Lower leg skin (tissue), 4 donors: ENCODE data around the gene PILRA. TPM values are rescaled to one million over a fixed set of nuclear protein-coding genes. Genes with fewer than 3 reads are reported as not detected.
"Not testable (repeated sequence)": the region's sequence is repeated elsewhere in the genome, so short reads cannot be mapped to it uniquely, and the experiment has no call there.

ENCODE experiments used
- DNase-seq, 2 donors: peaks; one replicate each; pipeline ENCODE4 v3.0.0-alpha.2; 2019; ENCODE audit warnings: low spot score in 2 of 2
- H3K4me3 ChIP-seq: fragments of 200-600 bp; sonication (generic); 2 replicates; pipeline ENCODE4 v1.5.1; 2017; ENCODE audit warnings: mild to moderate bottlenecking, low read depth; ENCODE audit not compliant: poor library complexity, severe bottlenecking
- CTCF ChIP-seq, 3 donors: fragments of 450-650 bp; IDR thresholded peaks; one replicate each; pipeline ENCODE4 v1.5.1; 2016; ENCODE audit warnings: antibody characterized with exemption in 3 of 3, mild to moderate bottlenecking in 3 of 3, moderate library complexity in 2 of 3
- POLR2A ChIP-seq, 2 donors: fragments of 450-650 bp; IDR thresholded peaks; one replicate each; pipeline ENCODE4 v1.6.1; 2016 to 2017; ENCODE audit warnings: antibody characterized with exemption in 2 of 2, mild to moderate bottlenecking in 1 of 2, moderate library complexity in 1 of 2
- WGBS, 2 donors: methylation state at CpG; one replicate each; pipeline ENCODE4 v1.1.5; 2018; 5-methylcytosine and 5-hydroxymethylcytosine counted together
- intact Hi-C: fragments of 100-400 bp; cut with DNase I; formaldehyde crosslinking; loops from one replicate; pipeline ENCODE4 v1.15.0; 2023; ENCODE audit warnings: low total_unique reads
- total RNA-seq, 4 donors: library from RNA; depleted of rRNA; stranded (reverse); fragments of >200 nt; gene quantifications; one replicate each; pipeline ENCODE4 v1.1.0, GENCODE V29; 2016

The PILRA gene
- total RNA-seq, 4 donors from 2014 or later = 2.2 to 4.6 (median 3.4) TPM

- intact Hi-C loops = no loop called here
- no peak overlapping the region for H3K4me3 ChIP-seq
- DNase-seq = no peak
- TF ChIP-seq CTCF (IDR thresholded peaks at IDR 0.05) = no peak
- TF ChIP-seq POLR2A (IDR thresholded peaks at IDR 0.05) = no peak
Observed at GRCh38 chr7:100346921-100347320, 26.4 kb upstream of the PILRA start.

GRCh38 chr7:100348805-100349204, 24.5 kb upstream of the PILRA start:
- TF ChIP-seq POLR2A (IDR thresholded peaks at IDR 0.05) = no peak
- no peak for TF ChIP-seq CTCF (IDR thresholded peaks at IDR 0.05)
- no peak overlapping the region for H3K4me3 ChIP-seq
- intact Hi-C loops = no loop called here
- DNase-seq = no peak

GRCh38 chr7:100349757-100350156, 23.5 kb upstream of the PILRA start:
- no peak overlapping the region for H3K4me3 ChIP-seq
- TF ChIP-seq POLR2A (IDR thresholded peaks at IDR 0.05) (no peak), CTCF (IDR thresholded peaks at IDR 0.05) (no peak)
- DNase-seq = no peak
- intact Hi-C loops = no loop called here
- 95 to 96% methylated on average over 6 of the region's 6 CpGs for WGBS, 2 donors

GRCh38 chr7:100351657-100352058, 21.6 kb upstream of the PILRA start:
- WGBS, 2 donors = 80 to 86% methylated on average over 6 of the region's 6 CpGs
- no peak overlapping the region for H3K4me3 ChIP-seq
- TF ChIP-seq POLR2A (IDR thresholded peaks at IDR 0.05) = no peak
- DNase-seq = no peak
- intact Hi-C loops = no loop called here

GRCh38 chr7:100352230-100352781, 21.0 kb upstream of the PILRA start:
- 89 to 92% methylated on average over 10 to 18 of the region's 18 CpGs for WGBS, 2 donors
- H3K4me3 ChIP-seq, intact Hi-C loops: not testable (repeated sequence)
- peak in 1 of 2 donors; percentile 76 for DNase-seq

GRCh38 chr7:100352984-100353684, 20.2 kb upstream of the PILRA start:
- DNase-seq = peak in 1 of 2 donors; percentile 68
- intact Hi-C loops = no loop called here
- H3K4me3 ChIP-seq = no peak overlapping the region
- 90 to 91% methylated on average over 12 to 13 of the region's 16 CpGs for WGBS, 2 donors
- TF ChIP-seq CTCF (IDR thresholded peaks at IDR 0.05) = no peak
- TF ChIP-seq POLR2A (IDR thresholded peaks at IDR 0.05) = no peak
